ENCODE measurements around the gene ENTPD7.
"Not testable (repeated sequence)": the region's sequence is repeated elsewhere in the genome, so short reads cannot be mapped to it uniquely, and the experiment has no call there.

ENTPD7 gene

GRCh38 chr10:99689461-99689860 lies 30.2 kb downstream of the ENTPD7 start:
- DNase-seq (ENCODE audit: low spot score): no peak

- DNase-seq (ENCODE audit: low spot score): no peak
These were observed 34.7 kb downstream of the ENTPD7 start for GRCh38 chr10:99693933-99694583.

- DNase-seq (ENCODE audit: low spot score): no peak
These were observed 36.5 kb downstream of the ENTPD7 start for GRCh38 chr10:99695761-99696160.

- DNase-seq (ENCODE audit: low spot score): no peak
These were observed 39.3 kb downstream of the ENTPD7 start for GRCh38 chr10:99698504-99699080.

- DNase-seq (ENCODE audit: low spot score): no peak
These were observed 41.3 kb downstream of the ENTPD7 start for GRCh38 chr10:99700649-99701048.

- no peak for DNase-seq (ENCODE audit: low spot score)
These were observed 49.2 kb downstream of the ENTPD7 start for GRCh38 chr10:99708428-99709012.

- DNase-seq (ENCODE audit: low spot score): no peak
These were observed 50.3 kb downstream of the ENTPD7 start for GRCh38 chr10:99709480-99710229.

- DNase-seq (ENCODE audit: low spot score): peak; percentile 74
These were observed 51.9 kb downstream of the ENTPD7 start for GRCh38 chr10:99711129-99711719.

- DNase-seq (ENCODE audit: low spot score): no peak
These were observed 55.1 kb downstream of the ENTPD7 start for GRCh38 chr10:99714446-99714845.

- no peak for DNase-seq (ENCODE audit: low spot score)
These were observed 61.1 kb downstream of the ENTPD7 start for GRCh38 chr10:99720387-99720786.

GRCh38 chr10:99730026-99730425 lies 70.7 kb downstream of the ENTPD7 start:
- no peak for DNase-seq (ENCODE audit: low spot score)

- DNase-seq (ENCODE audit: low spot score): peak; percentile 8
These were observed 72.2 kb downstream of the ENTPD7 start for GRCh38 chr10:99731306-99732032.

- DNase-seq (ENCODE audit: low spot score): peak; percentile 96
These were observed 72.9 kb downstream of the ENTPD7 start, which contains the start of the genes COX15 and CUTC for GRCh38 chr10:99732033-99732842. Gene COX15, minus strand, starts transcription at chr10:99732127. Its CDS starts 78 bp downstream, at chr10:99732049. Gene CUTC, plus strand, starts transcription at chr10:99732234. Its CDS starts 115 bp downstream, at chr10:99732349.

GRCh38 chr10:99733366-99733765 lies 74.1 kb downstream of the ENTPD7 start:
- DNase-seq (ENCODE audit: low spot score): no peak

GRCh38 chr10:99734111-99734510 lies 74.8 kb downstream of the ENTPD7 start:
- not testable (repeated sequence) for DNase-seq (ENCODE audit: low spot score)

GRCh38 chr10:99740260-99740659 lies 81.0 kb downstream of the ENTPD7 start:
- DNase-seq (ENCODE audit: low spot score): no peak

GRCh38 chr10:99740933-99741559 lies 81.7 kb downstream of the ENTPD7 start:
- DNase-seq (ENCODE audit: low spot score): no peak

GRCh38 chr10:99742254-99742653 lies 82.9 kb downstream of the ENTPD7 start:
- DNase-seq (ENCODE audit: low spot score): no peak

- DNase-seq (ENCODE audit: low spot score): no peak
These were observed 83.4 kb downstream of the ENTPD7 start for GRCh38 chr10:99742701-99743100.

- no peak for DNase-seq (ENCODE audit: low spot score)
These were observed 84.5 kb downstream of the ENTPD7 start for GRCh38 chr10:99743841-99744240.

Measured in NAMALWA (cell line).